Measurements from ENCODE around the gene CLDN14.

Gene CLDN14, protein sequence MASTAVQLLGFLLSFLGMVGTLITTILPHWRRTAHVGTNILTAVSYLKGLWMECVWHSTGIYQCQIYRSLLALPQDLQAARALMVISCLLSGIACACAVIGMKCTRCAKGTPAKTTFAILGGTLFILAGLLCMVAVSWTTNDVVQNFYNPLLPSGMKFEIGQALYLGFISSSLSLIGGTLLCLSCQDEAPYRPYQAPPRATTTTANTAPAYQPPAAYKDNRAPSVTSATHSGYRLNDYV

DNA sequence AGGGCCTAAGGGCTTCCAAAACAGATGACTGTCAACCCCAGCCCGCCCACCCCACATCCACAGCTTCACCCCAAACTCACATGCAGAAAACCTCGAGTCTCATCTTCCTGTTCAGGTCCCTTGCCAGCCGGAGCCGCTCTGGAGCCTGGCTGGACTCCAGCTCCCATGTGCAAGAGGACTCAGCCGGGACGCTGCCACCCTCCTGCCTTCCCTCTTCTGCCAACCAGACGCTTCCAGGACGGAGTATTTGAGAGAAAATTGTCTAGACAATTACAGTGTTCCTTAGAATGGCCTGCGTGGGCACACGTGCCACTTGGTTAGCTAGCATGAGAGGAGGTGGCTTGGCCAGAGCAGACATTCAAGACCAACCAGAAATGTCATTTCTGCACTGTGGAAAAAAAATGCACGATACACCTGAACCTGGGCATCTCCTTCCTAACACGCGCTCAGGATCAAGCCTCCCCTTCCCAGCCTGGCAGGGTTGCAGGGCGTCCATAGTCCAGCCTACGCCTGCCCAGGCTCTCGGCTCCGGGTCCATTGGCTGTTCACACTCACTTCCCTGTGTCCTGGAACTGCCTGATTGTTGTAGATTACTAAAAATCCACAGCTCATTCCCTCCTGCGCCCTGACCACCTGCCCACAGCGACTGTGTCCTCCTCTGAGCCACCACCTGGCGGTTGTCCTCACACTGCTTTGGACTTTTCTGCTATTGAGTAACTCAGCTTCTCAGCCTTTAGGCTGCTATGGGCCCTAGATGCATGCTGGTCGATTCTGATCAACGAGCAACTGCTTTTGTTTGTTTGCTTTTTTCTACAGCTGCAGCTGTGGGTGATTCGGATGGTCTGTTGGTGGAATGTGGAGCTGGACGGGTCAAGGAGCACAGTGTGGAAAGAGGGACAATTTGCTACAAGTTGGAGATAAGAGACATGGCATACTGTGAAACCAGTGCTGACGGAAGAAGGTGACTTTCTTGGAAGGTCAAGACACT, at the start of gene CLDN14:
Gene CLDN14, minus strand, starts transcription at position 708 of the 988 bp plus-strand sequence. CDS start 18,427 bp downstream, outside the sequence.
- no peak for DNase-seq
- Mint-ChIP-seq H3K4me3 (no peak within 1 kb of the TSS), H3K27ac (no peak within 1 kb of the TSS), H3K4me1 (ENCODE audit: low read depth) (peaks cover 12% of the 10 kb centered on the region), H3K27me3 (no peaks in the 10 kb centered on the region), H3K9me3 (no peaks in the 10 kb centered on the region), H3K36me3 (ENCODE audit: low read depth) (no peaks in the 10 kb centered on the region)

DNA sequence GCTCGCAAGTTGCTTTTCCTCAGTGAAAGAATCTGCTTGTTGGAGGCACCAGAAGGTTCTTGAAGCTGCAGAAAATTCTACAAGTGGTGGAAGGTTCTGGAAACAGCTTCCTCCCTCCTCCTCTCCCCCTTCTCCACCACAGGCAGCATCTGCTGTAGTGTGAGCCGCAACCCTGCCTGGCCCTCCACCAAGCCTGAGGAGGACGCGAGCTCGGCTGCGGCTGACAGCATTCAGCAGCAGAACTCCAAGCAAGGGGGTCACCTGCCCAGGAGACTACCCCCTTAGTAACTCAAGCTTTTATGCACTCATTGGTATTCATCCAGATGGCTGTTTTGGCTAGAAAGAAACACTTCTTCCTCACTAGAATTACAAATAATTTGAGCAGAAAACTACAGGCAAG, 48.8 kb upstream of the CLDN14 start:
- peaks cover 15% of the 10 kb centered on the region for H3K27me3 Mint-ChIP-seq
- H3K9me3 Mint-ChIP-seq: no peaks in the 10 kb centered on the region
- no peak for DNase-seq
- no peaks in the 10 kb centered on the region for H3K4me1 Mint-ChIP-seq (ENCODE audit: low read depth)
- no peak overlapping the region for H3K27ac Mint-ChIP-seq
- H3K36me3 Mint-ChIP-seq (ENCODE audit: low read depth): no peaks in the 10 kb centered on the region
- no peak overlapping the region for H3K4me3 Mint-ChIP-seq

DNA sequence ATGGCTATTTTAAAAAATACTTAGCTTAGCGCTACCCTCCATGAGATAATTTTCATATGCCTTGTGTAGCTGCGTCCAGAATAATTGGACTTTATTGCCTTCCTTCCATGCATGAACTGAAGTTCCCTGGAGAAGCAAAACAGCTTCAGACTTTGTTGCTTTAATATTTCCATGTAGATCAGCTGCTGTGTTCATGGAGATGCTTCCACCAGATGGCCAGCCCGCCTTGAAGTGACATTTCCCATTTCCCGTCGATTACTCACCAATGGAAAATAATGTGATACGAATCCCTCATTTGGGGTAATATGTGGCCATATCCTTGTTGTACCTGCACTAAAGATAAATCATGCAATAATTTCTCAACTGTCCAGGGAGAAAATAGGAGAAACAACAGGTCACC, 47.4 kb upstream of the CLDN14 start:
- Mint-ChIP-seq H3K4me1 (ENCODE audit: low read depth) (no peaks in the 10 kb centered on the region), H3K4me3 (no peak overlapping the region), H3K9me3 (no peaks in the 10 kb centered on the region), H3K27ac (no peak overlapping the region), H3K36me3 (ENCODE audit: low read depth) (no peaks in the 10 kb centered on the region), H3K27me3 (peaks cover 18% of the 10 kb centered on the region)
- DNase-seq: no peak

DNA sequence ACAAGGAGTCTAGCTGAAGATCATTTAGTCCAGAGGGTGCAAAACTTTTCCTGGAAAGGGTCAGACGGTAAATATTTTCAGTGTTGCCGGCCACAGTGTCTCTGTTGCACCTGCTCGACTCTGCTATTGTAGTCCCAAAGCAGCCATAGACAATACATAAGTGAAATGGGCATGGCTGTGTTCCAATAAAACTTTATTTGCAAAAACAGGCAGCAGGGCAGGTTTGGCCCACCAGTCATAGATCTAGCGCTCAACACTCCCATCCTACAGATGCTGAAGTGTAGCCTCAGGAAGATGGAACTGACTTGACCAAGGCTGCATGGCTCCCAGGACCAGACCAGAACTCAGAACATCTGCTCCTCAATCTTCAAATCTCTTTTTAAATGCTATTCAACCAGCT, 46.2 kb upstream of the CLDN14 start:
- H3K4me1 Mint-ChIP-seq (ENCODE audit: low read depth): no peaks in the 10 kb centered on the region
- no peaks in the 10 kb centered on the region for H3K9me3 Mint-ChIP-seq
- DNase-seq: no peak
- no peaks in the 10 kb centered on the region for H3K36me3 Mint-ChIP-seq (ENCODE audit: low read depth)
- H3K27me3 Mint-ChIP-seq: peaks cover 24% of the 10 kb centered on the region
- no peak overlapping the region for H3K4me3 Mint-ChIP-seq
- H3K27ac Mint-ChIP-seq: no peak overlapping the region

DNA sequence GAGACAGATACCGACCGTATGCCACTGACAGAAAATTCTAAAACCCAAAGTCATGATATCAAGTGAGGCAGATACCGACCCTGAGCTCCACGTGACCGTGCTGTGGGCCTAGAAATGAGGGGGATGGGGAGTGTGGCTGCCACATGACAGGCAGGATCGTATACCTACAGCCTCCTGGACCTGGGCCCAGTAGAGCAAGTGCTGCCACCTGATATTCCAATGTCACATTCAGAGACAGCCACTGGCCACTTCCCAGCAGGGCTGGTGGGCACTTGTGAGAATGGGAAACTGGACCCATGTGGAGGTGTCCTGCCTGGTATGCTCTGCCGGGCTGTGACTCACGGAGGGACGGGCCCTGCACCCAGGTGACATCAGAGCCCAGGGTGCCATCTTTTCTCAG, 44.6 kb upstream of the CLDN14 start:
- H3K36me3 Mint-ChIP-seq (ENCODE audit: low read depth): no peaks in the 10 kb centered on the region
- H3K27me3 Mint-ChIP-seq: peaks cover 28% of the 10 kb centered on the region
- H3K4me3 Mint-ChIP-seq: no peak overlapping the region
- peaks cover 9% of the 10 kb centered on the region for H3K9me3 Mint-ChIP-seq
- H3K4me1 Mint-ChIP-seq (ENCODE audit: low read depth): no peaks in the 10 kb centered on the region
- no peak overlapping the region for H3K27ac Mint-ChIP-seq
- DNase-seq: no peak

DNA sequence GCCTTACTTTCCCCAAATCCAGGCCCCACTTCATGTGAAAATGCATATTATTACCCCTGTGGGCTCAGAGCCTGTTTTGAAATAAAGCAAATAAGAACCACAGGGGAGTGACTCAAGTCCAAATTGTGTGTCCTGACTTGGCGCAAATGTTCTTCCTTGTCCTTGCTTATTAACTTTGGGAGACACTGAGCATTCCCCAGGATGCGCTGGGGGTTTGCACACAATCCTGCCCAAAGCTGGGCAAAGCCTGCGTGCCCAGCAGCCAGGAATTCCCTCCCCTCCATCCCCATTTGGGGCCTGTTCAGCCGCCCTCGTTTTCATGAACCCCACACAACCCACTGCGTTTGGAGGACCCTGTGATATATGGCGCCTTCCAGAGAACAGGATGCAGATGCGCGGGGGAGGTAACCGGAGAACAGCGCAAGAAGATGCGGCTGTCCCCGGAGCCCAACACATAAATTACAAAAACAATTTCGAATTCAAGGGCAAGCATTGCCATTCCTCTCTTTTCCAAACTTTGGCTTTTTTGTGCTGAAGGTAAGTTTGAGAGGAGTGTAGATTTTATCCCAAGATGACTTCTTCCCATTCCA, 42.4 kb upstream of the CLDN14 start:
- no peak overlapping the region for H3K27ac Mint-ChIP-seq
- H3K4me1 Mint-ChIP-seq (ENCODE audit: low read depth): no peaks in the 10 kb centered on the region
- no peaks in the 10 kb centered on the region for H3K36me3 Mint-ChIP-seq (ENCODE audit: low read depth)
- DNase-seq: no peak
- H3K27me3 Mint-ChIP-seq: peaks cover 23% of the 10 kb centered on the region
- H3K4me3 Mint-ChIP-seq: no peak overlapping the region
- H3K9me3 Mint-ChIP-seq: peaks cover 9% of the 10 kb centered on the region

DNA sequence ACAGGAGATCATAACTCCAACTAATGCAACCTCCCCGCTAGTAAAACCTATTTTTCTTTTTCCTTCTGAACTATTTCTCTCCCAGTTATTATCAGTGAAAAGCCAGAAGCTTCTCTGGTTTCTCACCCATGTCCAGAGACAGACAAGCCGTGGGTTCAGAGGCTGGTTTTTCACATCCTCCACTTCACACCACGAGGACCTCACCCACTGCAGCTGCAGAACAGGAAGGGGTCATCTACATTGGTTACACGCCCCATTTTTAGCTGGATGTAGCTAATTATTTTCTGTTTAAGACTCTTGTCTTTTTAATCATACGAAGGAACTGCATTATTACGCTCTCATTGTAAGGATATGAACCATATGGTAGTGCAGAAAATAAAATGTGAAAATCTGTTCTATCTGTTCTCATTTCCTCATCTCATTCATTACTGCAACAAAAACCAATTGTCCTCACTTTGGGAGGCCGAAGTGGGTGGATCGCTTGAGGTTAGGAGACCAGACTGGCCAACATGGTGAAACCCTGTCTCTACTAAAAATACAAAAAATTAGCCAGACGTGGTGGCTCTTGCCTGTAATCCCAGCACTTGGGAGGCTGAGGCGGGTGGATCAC, 39.1 kb upstream of the CLDN14 start:
- no peak for DNase-seq

DNA sequence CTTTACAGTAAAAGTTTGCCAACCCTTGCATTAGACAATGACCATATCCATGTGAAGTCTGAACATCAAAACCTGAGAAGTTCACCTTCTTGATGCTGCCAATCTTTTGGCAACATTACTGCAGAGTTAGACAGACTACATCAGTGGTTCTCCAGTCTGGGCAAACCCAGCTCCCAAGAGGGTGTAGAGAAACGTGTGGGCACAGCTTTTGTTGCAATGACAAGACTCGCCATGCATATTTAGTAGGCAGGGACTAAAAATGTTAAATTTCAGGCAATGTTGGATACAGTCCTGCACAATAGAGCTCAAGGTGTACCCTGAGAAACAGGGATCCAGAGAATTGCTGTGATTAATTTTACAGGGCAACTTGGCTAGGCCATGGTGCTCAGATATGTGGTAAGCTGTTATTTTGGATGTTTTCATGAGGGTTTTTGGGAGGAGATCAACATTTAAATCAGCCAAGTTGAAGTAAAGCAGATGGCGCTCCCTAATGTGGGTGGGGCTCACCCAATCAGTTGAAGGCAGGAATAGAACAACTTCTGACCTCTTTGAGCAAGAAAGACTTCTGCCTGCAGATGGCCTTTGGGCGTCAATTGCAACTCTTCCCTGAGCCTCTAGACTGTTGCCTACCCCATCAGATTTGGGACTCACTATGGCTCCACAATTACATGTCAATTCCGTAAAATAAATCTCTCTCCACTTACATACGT, 37.6 kb upstream of the CLDN14 start:
- Mint-ChIP-seq H3K9me3 (peaks cover 9% of the 10 kb centered on the region), H3K27me3 (peaks cover 30% of the 10 kb centered on the region), H3K4me1 (ENCODE audit: low read depth) (no peaks in the 10 kb centered on the region), H3K4me3 (no peak overlapping the region), H3K36me3 (ENCODE audit: low read depth) (no peaks in the 10 kb centered on the region), H3K27ac (no peak overlapping the region)
- no peak for DNase-seq

More for the DNA sequence above, 39.1 kb upstream of the CLDN14 start:
- Mint-ChIP-seq H3K27me3 (peaks cover 32% of the 10 kb centered on the region), H3K36me3 (ENCODE audit: low read depth) (no peaks in the 10 kb centered on the region), H3K27ac (no peak overlapping the region), H3K9me3 (peaks cover 9% of the 10 kb centered on the region), H3K4me3 (no peak overlapping the region), H3K4me1 (ENCODE audit: low read depth) (no peaks in the 10 kb centered on the region)

DNA sequence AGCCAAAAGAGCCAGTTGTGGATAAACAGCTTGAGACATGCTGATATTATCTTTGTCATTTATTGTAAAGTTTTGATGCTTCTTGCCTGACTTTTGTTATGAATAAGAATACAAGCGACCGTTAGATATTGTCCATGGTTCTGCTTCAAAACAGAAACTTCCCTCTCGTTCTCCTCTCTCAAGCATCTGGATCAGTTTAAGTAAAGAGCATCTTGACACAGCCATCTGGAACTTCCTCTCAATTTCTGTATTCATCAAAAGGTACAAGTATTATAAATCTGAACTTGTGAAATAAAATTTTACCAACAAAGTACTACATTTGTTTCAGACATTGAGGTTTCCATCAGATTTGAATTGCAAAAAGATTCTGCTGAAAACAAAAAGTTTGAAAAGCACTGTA, 36.4 kb upstream of the CLDN14 start:
- peaks cover 27% of the 10 kb centered on the region for H3K27me3 Mint-ChIP-seq
- H3K4me3 Mint-ChIP-seq: no peak overlapping the region
- peaks cover 6% of the 10 kb centered on the region for H3K4me1 Mint-ChIP-seq (ENCODE audit: low read depth)
- no peak for DNase-seq
- no peak overlapping the region for H3K27ac Mint-ChIP-seq
- H3K36me3 Mint-ChIP-seq (ENCODE audit: low read depth): no peaks in the 10 kb centered on the region
- peaks cover 9% of the 10 kb centered on the region for H3K9me3 Mint-ChIP-seq

DNA sequence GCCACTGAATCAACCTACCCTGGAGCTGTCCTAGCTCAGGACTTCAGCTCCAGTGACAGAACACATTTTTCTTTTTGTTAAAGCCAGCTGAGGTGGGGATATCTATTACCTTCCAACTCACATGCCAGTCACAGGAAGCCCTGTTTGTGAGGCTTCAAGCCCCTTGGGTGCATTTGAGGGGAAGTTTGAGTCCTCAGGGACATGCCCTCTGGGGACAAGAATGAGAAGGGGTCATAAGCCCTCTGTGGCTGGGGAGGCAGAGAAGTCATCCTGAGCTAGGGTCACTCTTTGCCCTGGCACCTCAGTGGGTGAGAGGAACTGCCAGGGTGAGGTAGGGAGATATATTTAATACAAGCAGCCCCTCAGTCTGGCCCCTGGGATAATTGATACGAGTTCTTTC, 33.5 kb upstream of the CLDN14 start:
- H3K4me1 Mint-ChIP-seq (ENCODE audit: low read depth): peaks cover 8% of the 10 kb centered on the region
- H3K27ac Mint-ChIP-seq: no peak overlapping the region
- no peaks in the 10 kb centered on the region for H3K36me3 Mint-ChIP-seq (ENCODE audit: low read depth)
- H3K9me3 Mint-ChIP-seq: no peaks in the 10 kb centered on the region
- no peak overlapping the region for H3K4me3 Mint-ChIP-seq
- DNase-seq: no peak
- peaks cover 18% of the 10 kb centered on the region for H3K27me3 Mint-ChIP-seq

DNA sequence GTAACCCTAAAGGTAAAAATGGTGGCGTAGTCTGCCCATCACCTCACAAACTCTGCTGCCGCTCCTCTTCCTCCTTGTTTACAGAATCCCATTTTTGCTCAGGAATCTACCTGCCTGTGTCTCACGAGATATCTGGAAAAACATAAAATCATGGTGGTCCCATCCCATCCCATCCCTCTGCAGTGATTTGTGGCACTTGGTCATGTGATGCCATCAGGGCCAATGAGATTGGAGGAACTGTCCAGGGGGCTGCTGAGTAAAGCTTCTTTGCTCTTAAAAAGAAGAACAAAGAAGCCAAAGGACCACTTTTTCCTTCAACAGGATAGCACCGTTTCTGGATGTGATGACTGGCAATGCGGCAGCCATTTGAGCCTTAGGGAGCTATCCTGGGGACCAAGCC, 33.0 kb upstream of the CLDN14 start:
- Mint-ChIP-seq H3K9me3 (no peaks in the 10 kb centered on the region), H3K36me3 (ENCODE audit: low read depth) (no peaks in the 10 kb centered on the region), H3K27me3 (peaks cover 17% of the 10 kb centered on the region), H3K4me3 (no peak overlapping the region), H3K4me1 (ENCODE audit: low read depth) (peaks cover 8% of the 10 kb centered on the region), H3K27ac (no peak overlapping the region)
- no peak for DNase-seq

DNA sequence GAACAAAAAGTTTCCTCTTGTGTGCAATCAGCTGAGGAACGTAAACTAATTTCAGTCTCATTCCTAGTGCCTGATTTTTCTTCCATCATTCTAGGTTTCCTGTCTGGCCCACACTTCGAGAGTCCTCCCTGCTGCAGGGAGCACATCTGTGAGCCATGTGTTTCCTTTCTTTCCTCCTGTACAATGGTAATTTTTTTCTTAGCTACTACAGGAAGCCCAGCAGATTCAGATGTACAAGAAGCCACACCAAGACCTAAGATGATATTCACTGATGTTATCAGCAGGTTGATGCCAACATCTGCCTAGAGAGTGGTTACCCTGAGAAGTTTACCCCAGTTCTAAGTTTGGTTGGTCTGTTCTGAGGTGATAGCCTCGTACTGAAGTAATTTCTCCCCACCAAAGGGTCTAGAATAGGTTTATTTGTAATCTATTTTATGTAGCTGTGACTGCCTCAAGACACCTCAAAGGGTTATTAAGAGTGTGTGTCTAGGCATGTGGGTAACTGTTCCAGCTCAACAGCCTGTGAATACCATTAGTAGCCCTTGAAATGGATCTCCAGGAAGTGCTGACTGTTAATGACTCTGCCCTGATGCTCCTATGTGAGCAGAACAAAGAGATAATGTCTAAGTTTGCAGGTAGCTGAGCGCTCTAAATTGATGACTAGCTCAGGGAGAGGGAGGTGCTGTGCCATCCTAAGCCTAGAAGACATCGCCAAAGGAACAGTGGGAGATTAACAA, 31.7 kb upstream of the CLDN14 start:
- peaks cover 13% of the 10 kb centered on the region for H3K27me3 Mint-ChIP-seq

DNA sequence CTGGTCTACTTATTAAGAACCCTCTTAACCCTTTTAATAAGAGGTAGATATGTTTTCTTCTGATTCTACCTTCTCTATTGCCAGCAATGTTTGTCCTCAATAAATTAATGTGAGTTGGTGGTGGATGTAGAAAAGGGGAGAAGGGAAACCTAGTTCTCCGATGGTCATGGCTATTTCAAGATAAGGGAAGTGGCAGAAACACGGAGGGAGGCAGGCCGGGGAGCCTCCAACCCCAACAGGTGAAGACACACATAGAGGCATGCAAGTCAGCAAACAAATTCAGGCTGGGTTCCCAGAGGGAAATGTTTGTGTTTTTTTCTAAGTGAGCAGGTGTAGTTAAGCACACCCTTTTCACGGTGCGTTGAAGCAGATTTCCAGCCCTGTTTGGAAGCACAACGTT, 31.0 kb upstream of the CLDN14 start:
- Mint-ChIP-seq H3K27ac (no peak overlapping the region), H3K27me3 (peaks cover 7% of the 10 kb centered on the region), H3K36me3 (ENCODE audit: low read depth) (no peaks in the 10 kb centered on the region), H3K9me3 (no peaks in the 10 kb centered on the region), H3K4me1 (ENCODE audit: low read depth) (peaks cover 8% of the 10 kb centered on the region), H3K4me3 (no peak overlapping the region)
- DNase-seq: no peak

More for the DNA sequence above, 31.7 kb upstream of the CLDN14 start:
- DNase-seq: no peak
- Mint-ChIP-seq H3K9me3 (no peaks in the 10 kb centered on the region), H3K4me1 (ENCODE audit: low read depth) (peaks cover 8% of the 10 kb centered on the region), H3K27ac (no peak overlapping the region), H3K36me3 (ENCODE audit: low read depth) (no peaks in the 10 kb centered on the region), H3K4me3 (no peak overlapping the region)
